H1 (cell line): ENCODE data around the gene SMAD1.

Experiments used
- GABPA ChIP-seq: IDR thresholded peaks from 2 replicates; pipeline ENCODE4 v1.6.1; 2011; ENCODE audit warnings: mild to moderate bottlenecking, low read length, moderate library complexity, borderline replicate concordance; ENCODE audit not compliant: insufficient read depth
- POU5F1 ChIP-seq: IDR thresholded peaks from 2 replicates; pipeline ENCODE4 v1.6.1; 2011; ENCODE audit warnings: low read depth, mild to moderate bottlenecking, low read length, moderate library complexity
- USF2 ChIP-seq: IDR thresholded peaks from 2 replicates; pipeline ENCODE4 v1.6.1; 2011; ENCODE audit warnings: low read length, improper control_type of control experiment
- TF ChIP-seq, protein P1 (sequence below): IDR thresholded peaks from 2 replicates; pipeline ENCODE4 v1.6.1; 2011; ENCODE audit warnings: low read depth, mild to moderate bottlenecking, low read length; ENCODE audit not compliant: insufficient read depth

- no peak for TF ChIP-seq POU5F1
- TF ChIP-seq GABPA, result no peak
- TF ChIP-seq USF2, result no peak
- TF ChIP-seq, protein P1, sequence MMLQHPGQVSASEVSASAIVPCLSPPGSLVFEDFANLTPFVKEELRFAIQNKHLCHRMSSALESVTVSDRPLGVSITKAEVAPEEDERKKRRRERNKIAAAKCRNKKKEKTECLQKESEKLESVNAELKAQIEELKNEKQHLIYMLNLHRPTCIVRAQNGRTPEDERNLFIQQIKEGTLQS, result no peak
Measured at GRCh38 chr4:145566086-145566708, 84.5 kb downstream of the SMAD1 start.
